ENCODE data around the gene PDGFA.

GRCh38 chr7:539731-540411, 20.2 kb upstream of the PDGFA start:
- TF ChIP-seq CTCF (IDR thresholded peaks at IDR 0.05) (no peak), POLR2A (IDR thresholded peaks at IDR 0.05) (no peak)
